H9 (cell line): ENCODE results near the gene ASTN1. TPM values are rescaled to one million over a fixed set of nuclear protein-coding genes. Genes with fewer than 3 reads are reported as not detected.

ENCODE experiments used
- DNase-seq: peaks from one replicate; pipeline ENCODE4 v3.0.0-alpha.2; 2017
- H2AFZ ChIP-seq: one replicate; pipeline ENCODE4 v1.6.1; 2013; ENCODE audit warnings: mild to moderate bottlenecking, low read length, control low read depth, moderate library complexity
- H2AK5ac ChIP-seq: 2 replicates; pipeline ENCODE4 v1.6.1; 2013; ENCODE audit warnings: low read length, control low read depth, mixed read lengths; ENCODE audit not compliant: insufficient read length
- H2BK120ac ChIP-seq: one replicate; pipeline ENCODE4 v1.6.1; 2013; ENCODE audit warnings: low read depth, mild to moderate bottlenecking, low read length, control low read depth, inconsistent platforms; ENCODE audit not compliant: poor library complexity, severe bottlenecking
- H2BK12ac ChIP-seq: 2 replicates; pipeline ENCODE4 v1.6.1; 2013; ENCODE audit warnings: low read length, control low read depth, mixed read lengths, low read depth; ENCODE audit not compliant: insufficient read length
- H2BK15ac ChIP-seq: 2 replicates; pipeline ENCODE4 v1.6.1; 2013; ENCODE audit warnings: low read depth, low read length, control low read depth
- H2BK20ac ChIP-seq: one replicate; pipeline ENCODE4 v1.6.1; 2013; ENCODE audit warnings: low read depth, mild to moderate bottlenecking, low read length, control low read depth, inconsistent platforms; ENCODE audit not compliant: poor library complexity, severe bottlenecking
- H2BK5ac ChIP-seq: 2 replicates; pipeline ENCODE4 v1.6.1; 2013; ENCODE audit warnings: low read length, control low read depth, mixed read lengths; ENCODE audit not compliant: insufficient read length
- H3K14ac ChIP-seq: 2 replicates; pipeline ENCODE4 v1.6.1; 2013; ENCODE audit warnings: low read length, control low read depth; ENCODE audit not compliant: insufficient read depth
- H3K18ac ChIP-seq: 2 replicates; pipeline ENCODE4 v1.6.1; 2013; ENCODE audit warnings: low read depth, mild to moderate bottlenecking, mixed read lengths, low read length, control low read depth; ENCODE audit not compliant: insufficient read length
- H3K23ac ChIP-seq: 2 replicates; pipeline ENCODE4 v1.6.1; 2013; ENCODE audit warnings: low read length, control low read depth, mixed read lengths, low read depth; ENCODE audit not compliant: insufficient read length
- H3K23me2 ChIP-seq: 2 replicates; pipeline ENCODE4 v1.6.1; 2013; ENCODE audit warnings: low read depth, mild to moderate bottlenecking, mixed read lengths, low read length, control low read depth; ENCODE audit not compliant: insufficient read length, poor library complexity, severe bottlenecking
- H3K27ac ChIP-seq: 2 replicates; pipeline ENCODE4 v1.5.1; 2013; ENCODE audit warnings: low read length, control low read depth, mixed read lengths, low read depth; ENCODE audit not compliant: insufficient read length
- H3K27me3 ChIP-seq: 2 replicates; pipeline ENCODE4 v1.6.1; 2013; ENCODE audit warnings: low read length, control low read depth, inconsistent platforms; ENCODE audit not compliant: insufficient read depth
- H3K4ac ChIP-seq: 2 replicates; pipeline ENCODE4 v1.6.1; 2013; ENCODE audit warnings: low read depth, mild to moderate bottlenecking, control low read depth, inconsistent platforms, low read length, moderate library complexity
- H3K4me1 ChIP-seq: 2 replicates; pipeline ENCODE4 v1.6.1; 2013; ENCODE audit warnings: low read length, control low read depth, inconsistent platforms; ENCODE audit not compliant: insufficient read depth
- H3K4me2 ChIP-seq: 2 replicates; pipeline ENCODE4 v1.6.1; 2013; ENCODE audit warnings: low read length, control low read depth, mixed read lengths; ENCODE audit not compliant: insufficient read length, insufficient read depth
- H3K56ac ChIP-seq: 2 replicates; pipeline ENCODE4 v1.6.1; 2013; ENCODE audit warnings: low read depth, mild to moderate bottlenecking, mixed read lengths, low read length, control low read depth; ENCODE audit not compliant: insufficient read length
- H3K79me1 ChIP-seq: 2 replicates; pipeline ENCODE4 v1.6.1; 2013; ENCODE audit warnings: low read depth, mild to moderate bottlenecking, moderate library complexity, low read length, control low read depth, inconsistent platforms; ENCODE audit not compliant: insufficient read depth, poor library complexity, severe bottlenecking
- H3K79me2 ChIP-seq: 2 replicates; pipeline ENCODE4 v1.6.1; 2013; ENCODE audit warnings: low read length, control low read depth, inconsistent platforms; ENCODE audit not compliant: insufficient read depth
- H3K9ac ChIP-seq: 2 replicates; pipeline ENCODE4 v1.6.1; 2013; ENCODE audit warnings: low read length, control low read depth, mixed read lengths; ENCODE audit not compliant: insufficient read length; ENCODE audit errors: extremely low read depth
- H3K9me3 ChIP-seq: one replicate; pipeline ENCODE4 v1.6.1; 2013; ENCODE audit warnings: low read depth, low read length, inconsistent platforms; ENCODE audit not compliant: control insufficient read depth
- H3T11ph ChIP-seq: one replicate; pipeline ENCODE4 v1.6.1; 2013; ENCODE audit warnings: mild to moderate bottlenecking, low read length, control low read depth, inconsistent platforms
- H4K20me1 ChIP-seq: one replicate; pipeline ENCODE4 v1.6.1; 2013; ENCODE audit not compliant: control insufficient read depth, insufficient read length, insufficient read depth
- H4K5ac ChIP-seq: 2 replicates; pipeline ENCODE4 v1.6.1; 2013; ENCODE audit warnings: low read depth, mild to moderate bottlenecking, mixed read lengths, low read length, control low read depth; ENCODE audit not compliant: insufficient read length
- H4K8ac ChIP-seq: replicated peaks from 2 replicates; pipeline ENCODE4 v1.6.1; 2013; ENCODE audit warnings: low read length, control low read depth, mixed read lengths, low read depth; ENCODE audit not compliant: insufficient read length
- H4K91ac ChIP-seq: 2 replicates; pipeline ENCODE4 v1.6.1; 2013; ENCODE audit warnings: low read depth, mild to moderate bottlenecking, moderate library complexity, mixed read lengths, low read length, control low read depth; ENCODE audit not compliant: insufficient read length
- H3K27ac Mint-ChIP-seq, 3 experiments: 2 replicates in 2 of 3; 3 replicates in 1 of 3; pipeline ENCODE4 v1.8.0; 2020 to 2021; ENCODE audit warnings: mixed read lengths in 3 of 3, mild to moderate bottlenecking in 1 of 3, moderate library complexity in 1 of 3
- H3K27me3 Mint-ChIP-seq: 2 replicates; pipeline ENCODE4 v1.8.0; 2021; ENCODE audit warnings: low read depth, mild to moderate bottlenecking, moderate library complexity, mixed read lengths
- H3K36me3 Mint-ChIP-seq, 3 experiments: 2 replicates in 2 of 3; 3 replicates in 1 of 3; pipeline ENCODE4 v1.8.0; 2020 to 2021; ENCODE audit warnings: low read depth in 3 of 3, mixed read lengths in 3 of 3; ENCODE audit not compliant: insufficient read depth in 1 of 3
- H3K4me1 Mint-ChIP-seq, 2 experiments: 2 replicates each; pipeline ENCODE4 v1.8.0; 2020; ENCODE audit warnings: mixed read lengths in 2 of 2
- H3K4me3 Mint-ChIP-seq, 2 experiments: 2 replicates in 1 of 2; 3 replicates in 1 of 2; pipeline ENCODE4 v1.8.0; 2020 to 2021; ENCODE audit warnings: mild to moderate bottlenecking in 2 of 2, mixed read lengths in 2 of 2, moderate library complexity in 1 of 2
- H3K9me3 Mint-ChIP-seq, 2 experiments: 2 replicates in 1 of 2; 3 replicates in 1 of 2; pipeline ENCODE4 v1.8.0; 2020; ENCODE audit warnings: mild to moderate bottlenecking in 2 of 2, mixed read lengths in 2 of 2, moderate library complexity in 1 of 2
- CTCF ChIP-seq: fragments of 200-600 bp; sonication (generic); conservative IDR thresholded peaks from 3 replicates; pipeline ENCODE4 v1.8.0; 2021; ENCODE audit warnings: antibody characterized with exemption, mild to moderate bottlenecking
- total RNA-seq: library from RNA; stranded (reverse); gene quantifications from 2 replicates; pipeline ENCODE4 v1.2.1, GENCODE V29; 2021

Gene ASTN1
- total RNA-seq, 1 experiment from 2014 or later = 0.98 TPM

- Histone ChIP-seq H3K4ac (no peak overlapping the region), H2AK5ac (no peak overlapping the region), H2BK5ac (no peak overlapping the region), H3T11ph (no peak overlapping the region), H2BK12ac (no peak overlapping the region), H4K8ac (no peak overlapping the region), H3K56ac (no peak overlapping the region), H4K91ac (no peak overlapping the region), H2BK20ac (no peak overlapping the region), H2BK120ac (no peak overlapping the region), H3K18ac (no peak overlapping the region), H3K79me1 (no peaks in the 10 kb centered on the region), H4K20me1 (no peaks in the 10 kb centered on the region), H3K23me2 (no peaks in the 10 kb centered on the region), H3K23ac (no peak overlapping the region), H4K5ac (no peak overlapping the region), H3K4me1 (no peaks in the 10 kb centered on the region), H3K27me3 (peaks cover 14% of the 10 kb centered on the region; the same call in 1 of the 2 replicates), H2AFZ (no peak overlapping the region), H3K27ac (no peak overlapping the region), H3K4me2 (no peak overlapping the region), H3K79me2 (no peaks in the 10 kb centered on the region), H3K9me3 (no peaks in the 10 kb centered on the region), H3K14ac (no peak overlapping the region), H3K9ac (no peak overlapping the region), H2BK15ac (no peak overlapping the region)
- no peaks in the 10 kb centered on the region for H3K4me1 Mint-ChIP-seq
- H3K27ac Mint-ChIP-seq = no peak overlapping the region
- no peak for DNase-seq
- no peaks in the 10 kb centered on the region for H3K9me3 Mint-ChIP-seq
- H3K27me3 Mint-ChIP-seq = peaks cover 51% of the 10 kb centered on the region
- H3K36me3 Mint-ChIP-seq = no peaks in the 10 kb centered on the region
- no peak for TF ChIP-seq CTCF
- no peak overlapping the region for H3K4me3 Mint-ChIP-seq
Observed at GRCh38 chr1:177210071-177210470, 45.6 kb upstream of the ASTN1 start.
